Measurements from ENCODE around the gene ABLIM2. TPM values are rescaled to one million over a fixed set of nuclear protein-coding genes. Genes with fewer than 3 reads are reported as not detected.

The ABLIM2 gene
- total RNA-seq, 2 experiments from 2014 or later, result 0.32 to 0.54 TPM

DNA sequence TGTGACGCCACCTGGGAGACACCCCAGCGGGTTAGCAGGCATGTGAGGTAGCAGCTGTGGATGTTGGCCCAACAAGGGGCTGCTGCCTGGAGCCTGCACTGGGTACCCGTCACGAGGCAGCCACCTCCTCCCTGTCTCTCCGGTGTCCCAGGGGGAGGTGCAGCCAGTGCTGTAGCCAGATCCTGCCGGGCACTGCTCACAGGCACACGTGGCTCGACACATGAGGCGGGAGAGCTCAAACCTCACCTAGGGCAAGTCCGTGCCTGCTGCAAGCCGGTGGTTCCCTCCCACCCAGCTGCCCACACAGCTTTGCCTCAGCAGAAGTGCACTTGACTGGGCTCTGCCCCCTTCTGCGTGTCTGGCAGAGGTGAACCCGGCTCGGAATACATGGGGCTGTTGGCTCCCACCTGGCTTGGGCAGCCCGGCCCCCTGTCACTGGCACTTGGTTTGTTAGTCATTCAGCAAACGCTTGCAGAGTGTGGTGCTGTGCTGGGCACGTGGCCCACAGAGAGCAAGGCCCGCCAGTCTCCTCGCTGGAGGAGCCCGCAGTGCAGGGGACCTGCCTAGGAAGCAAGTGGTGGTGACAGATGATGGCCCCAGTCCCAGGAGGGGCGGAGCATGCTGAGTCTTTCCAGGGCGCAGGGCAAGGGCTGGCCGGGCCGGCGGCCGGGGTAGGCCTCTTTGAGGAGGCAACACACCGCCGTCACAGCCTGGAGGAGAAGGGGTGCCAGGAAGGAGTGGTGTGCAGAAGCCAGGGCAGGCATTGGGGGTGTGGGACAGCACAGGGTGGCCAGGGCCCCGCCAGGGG is 30.3 kb upstream of the ABLIM2 start:
- H3K27ac Mint-ChIP-seq, result no peak overlapping the region
- H3K4me3 Mint-ChIP-seq, result no peak overlapping the region
- POLR2A ChIA-PET, result no interaction called here
- H3K9me3 Mint-ChIP-seq, result no peaks in the 10 kb centered on the region
- TF ChIP-seq, protein P1, sequence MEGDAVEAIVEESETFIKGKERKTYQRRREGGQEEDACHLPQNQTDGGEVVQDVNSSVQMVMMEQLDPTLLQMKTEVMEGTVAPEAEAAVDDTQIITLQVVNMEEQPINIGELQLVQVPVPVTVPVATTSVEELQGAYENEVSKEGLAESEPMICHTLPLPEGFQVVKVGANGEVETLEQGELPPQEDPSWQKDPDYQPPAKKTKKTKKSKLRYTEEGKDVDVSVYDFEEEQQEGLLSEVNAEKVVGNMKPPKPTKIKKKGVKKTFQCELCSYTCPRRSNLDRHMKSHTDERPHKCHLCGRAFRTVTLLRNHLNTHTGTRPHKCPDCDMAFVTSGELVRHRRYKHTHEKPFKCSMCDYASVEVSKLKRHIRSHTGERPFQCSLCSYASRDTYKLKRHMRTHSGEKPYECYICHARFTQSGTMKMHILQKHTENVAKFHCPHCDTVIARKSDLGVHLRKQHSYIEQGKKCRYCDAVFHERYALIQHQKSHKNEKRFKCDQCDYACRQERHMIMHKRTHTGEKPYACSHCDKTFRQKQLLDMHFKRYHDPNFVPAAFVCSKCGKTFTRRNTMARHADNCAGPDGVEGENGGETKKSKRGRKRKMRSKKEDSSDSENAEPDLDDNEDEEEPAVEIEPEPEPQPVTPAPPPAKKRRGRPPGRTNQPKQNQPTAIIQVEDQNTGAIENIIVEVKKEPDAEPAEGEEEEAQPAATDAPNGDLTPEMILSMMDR (IDR thresholded peaks at IDR 0.05), result no peak
- no peaks in the 10 kb centered on the region for H3K27me3 Mint-ChIP-seq
- CTCF ChIA-PET, result interaction anchor here (2.4 kb wide), 1 partner anchor 12 kb away, joined by 10 read pairs; no protein-coding TSS in a partner anchor
- no peak for ATAC-seq
- no peak for DNase-seq
- intact Hi-C loops (cut with micrococcal nuclease), result no loop called here
- peaks cover 2% of the 10 kb centered on the region for H3K4me1 Mint-ChIP-seq (ENCODE audit: low read depth)
- no peaks in the 10 kb centered on the region for H3K36me3 Mint-ChIP-seq (ENCODE audit: low read depth)

DNA sequence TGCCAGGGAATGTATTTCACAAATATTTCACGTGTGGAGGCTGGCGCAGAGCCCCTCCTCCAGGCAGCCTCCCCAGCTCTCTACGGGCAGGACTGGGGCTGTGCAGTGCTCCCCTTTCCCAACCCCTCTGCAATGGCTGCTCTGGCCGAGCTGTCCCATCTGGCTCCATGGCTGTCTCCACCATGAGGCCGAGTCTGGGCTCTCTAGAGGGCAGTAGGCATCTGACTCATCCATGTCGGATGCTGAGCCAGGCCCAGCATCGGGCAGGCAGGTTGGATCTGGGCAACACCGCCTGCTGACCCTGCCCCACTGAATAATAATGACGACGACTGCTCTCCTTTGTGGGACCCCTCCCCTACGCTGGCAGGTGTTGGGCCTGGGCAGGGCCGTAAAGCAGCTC is 29.5 kb upstream of the ABLIM2 start:
- intact Hi-C loops (cut with micrococcal nuclease), result no loop called here
- no peaks in the 10 kb centered on the region for H3K4me1 Mint-ChIP-seq (ENCODE audit: low read depth)
- H3K9me3 Mint-ChIP-seq, result no peaks in the 10 kb centered on the region
- TF ChIP-seq, protein P1 (IDR thresholded peaks at IDR 0.05), result no peak
- H3K27me3 Mint-ChIP-seq, result no peaks in the 10 kb centered on the region
- no peak overlapping the region for H3K27ac Mint-ChIP-seq
- DNase-seq, result no peak
- H3K4me3 Mint-ChIP-seq, result no peak overlapping the region
- CTCF ChIA-PET, result interaction anchor here (2.4 kb wide), 1 partner anchor 12 kb away, joined by 10 read pairs; no protein-coding TSS in a partner anchor
- no peak for ATAC-seq
- no peaks in the 10 kb centered on the region for H3K36me3 Mint-ChIP-seq (ENCODE audit: low read depth)
- POLR2A ChIA-PET, result no interaction called here

DNA sequence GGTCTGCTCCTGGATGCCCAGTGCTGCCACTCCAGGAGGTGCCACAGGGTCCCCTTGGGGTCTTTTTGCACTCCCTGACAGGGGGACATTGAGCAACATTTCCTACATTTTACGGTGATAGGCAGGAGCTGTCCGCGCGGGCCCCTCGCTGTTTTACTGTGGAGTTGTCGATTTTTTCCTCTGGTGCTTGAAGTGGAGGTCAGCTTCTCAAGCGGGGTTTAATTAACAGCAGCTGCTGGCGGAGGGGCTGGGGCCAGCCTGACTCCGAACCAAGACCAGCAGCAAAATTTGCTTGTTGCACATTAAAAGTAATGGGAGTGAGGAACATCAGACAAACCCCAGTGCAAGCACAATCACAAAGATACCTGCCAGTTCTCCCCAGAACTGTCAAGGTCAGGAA is 27.3 kb upstream of the ABLIM2 start:
- DNase-seq, result no peak
- H3K4me1 Mint-ChIP-seq (ENCODE audit: low read depth), result no peaks in the 10 kb centered on the region
- ATAC-seq, result no peak
- no peak overlapping the region for H3K4me3 Mint-ChIP-seq
- TF ChIP-seq, protein P1 (IDR thresholded peaks at IDR 0.05), result no peak
- no peak overlapping the region for H3K27ac Mint-ChIP-seq
- H3K9me3 Mint-ChIP-seq, result no peaks in the 10 kb centered on the region
- intact Hi-C loops (cut with micrococcal nuclease), result no loop called here
- POLR2A ChIA-PET, result no interaction called here
- CTCF ChIA-PET, result interaction anchor here (1.6 kb wide), 1 partner anchor 9 kb away, joined by 3 read pairs; no protein-coding TSS in a partner anchor
- H3K27me3 Mint-ChIP-seq, result no peaks in the 10 kb centered on the region
- H3K36me3 Mint-ChIP-seq (ENCODE audit: low read depth), result no peaks in the 10 kb centered on the region

DNA sequence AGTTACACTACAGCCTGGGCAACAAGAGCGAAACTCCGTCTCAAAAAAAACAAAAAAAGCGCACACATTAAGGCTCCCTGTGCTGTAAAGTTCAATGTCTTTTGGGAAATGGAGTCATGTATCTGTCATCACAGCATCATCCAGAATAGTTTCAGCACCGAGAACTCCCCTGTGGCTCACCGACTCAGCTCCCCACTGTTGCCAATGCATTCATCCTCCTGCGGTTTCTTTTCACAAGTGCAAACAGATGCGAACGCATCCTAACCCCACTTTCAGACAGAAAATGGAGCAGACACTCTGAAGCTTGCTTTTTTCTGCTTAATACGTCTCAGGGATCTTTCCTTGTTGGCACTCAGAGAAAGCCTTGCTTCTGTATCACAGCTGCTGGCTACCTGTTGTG is 26.7 kb upstream of the ABLIM2 start:
- H3K4me1 Mint-ChIP-seq (ENCODE audit: low read depth), result no peaks in the 10 kb centered on the region
- DNase-seq, result no peak
- H3K9me3 Mint-ChIP-seq, result no peaks in the 10 kb centered on the region
- no peak for ATAC-seq
- H3K27me3 Mint-ChIP-seq, result no peaks in the 10 kb centered on the region
- intact Hi-C loops (cut with micrococcal nuclease), result no loop called here
- ChIA-PET CTCF (interaction anchor here (1.6 kb wide), 1 partner anchor 8 kb away, joined by 3 read pairs; no protein-coding TSS in a partner anchor), POLR2A (no interaction called here)
- TF ChIP-seq, protein P1 (IDR thresholded peaks at IDR 0.05), result no peak
- no peak overlapping the region for H3K4me3 Mint-ChIP-seq
- H3K27ac Mint-ChIP-seq, result no peak overlapping the region
- no peaks in the 10 kb centered on the region for H3K36me3 Mint-ChIP-seq (ENCODE audit: low read depth)

DNA sequence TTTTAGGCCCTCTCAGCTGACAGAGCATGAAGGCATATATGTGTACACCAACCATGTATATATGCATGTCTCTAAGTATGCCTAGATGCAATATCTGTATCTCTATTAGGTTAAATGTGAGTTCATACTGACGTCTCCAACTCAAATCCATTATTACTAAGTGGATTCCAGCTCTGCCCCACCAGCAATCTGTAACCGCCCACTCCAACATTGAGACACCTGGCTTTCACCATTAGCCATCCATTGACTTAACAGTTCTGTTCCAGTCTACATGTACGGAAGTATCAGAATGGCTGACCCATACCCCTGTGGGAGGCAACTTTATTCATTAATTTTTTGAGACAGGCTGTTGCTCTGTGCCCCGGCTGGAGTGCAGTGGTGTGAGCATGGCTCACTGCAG is 25.4 kb upstream of the ABLIM2 start:
- H3K4me3 Mint-ChIP-seq, result no peak overlapping the region
- no peaks in the 10 kb centered on the region for H3K9me3 Mint-ChIP-seq
- no peaks in the 10 kb centered on the region for H3K4me1 Mint-ChIP-seq (ENCODE audit: low read depth)
- no peak overlapping the region for H3K27ac Mint-ChIP-seq
- no peak for DNase-seq
- CTCF ChIA-PET, result interaction anchor here (1.0 kb wide), 1 partner anchor 58 kb away, joined by 3 read pairs; no protein-coding TSS in a partner anchor
- intact Hi-C loops (cut with micrococcal nuclease), result no loop called here
- POLR2A ChIA-PET, result no interaction called here
- TF ChIP-seq, protein P1 (IDR thresholded peaks at IDR 0.05), result no peak
- no peaks in the 10 kb centered on the region for H3K27me3 Mint-ChIP-seq
- no peak for ATAC-seq
- H3K36me3 Mint-ChIP-seq (ENCODE audit: low read depth), result no peaks in the 10 kb centered on the region

All from activated CD8-positive, alpha-beta T cell treated with anti-CD3 and anti-CD28 coated beads for 36 hours (primary cell).